ENCODE data around the gene ARHGEF3. TPM values are rescaled to one million over a fixed set of nuclear protein-coding genes. Genes with fewer than 3 reads are reported as not detected.

The ARHGEF3 gene
- total RNA-seq, 1 experiment from 2014 or later = 4.4 TPM

DNA sequence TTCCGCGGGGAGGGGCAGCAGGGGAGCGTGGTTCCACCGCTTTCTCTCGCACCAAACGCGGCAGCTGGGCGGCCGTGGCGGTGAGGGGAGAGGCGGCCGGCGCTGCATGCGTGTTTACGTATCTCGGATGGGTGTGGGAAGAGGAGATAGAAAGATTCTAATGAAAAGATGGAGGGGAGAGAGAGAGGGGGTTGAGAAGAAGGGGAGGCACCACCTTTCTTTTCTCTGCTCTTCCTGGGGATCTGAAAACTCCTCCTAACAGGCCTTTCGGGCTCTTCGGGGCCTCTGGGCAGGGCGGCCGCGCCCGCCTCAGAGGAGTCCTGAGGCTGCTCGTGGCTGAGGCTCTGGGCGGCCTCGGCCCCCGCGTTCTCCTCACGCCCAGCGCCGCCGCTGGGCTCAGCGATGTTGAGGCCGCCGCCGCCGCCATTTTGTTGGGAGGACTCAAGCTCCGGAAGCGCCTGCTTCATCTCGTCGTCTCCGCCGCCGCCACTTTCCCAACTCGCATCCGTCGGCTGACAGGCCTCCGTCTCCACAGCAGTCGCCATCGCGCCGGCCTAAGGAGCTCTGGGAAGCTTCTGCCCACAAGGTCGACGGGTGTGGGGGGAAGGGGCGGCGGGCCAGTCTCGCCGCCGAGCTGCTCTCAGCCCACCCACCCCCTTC lies 119.2 kb downstream of the ARHGEF3 start:
- H3K27me3 ChIP-seq (ENCODE audit: insufficient read depth, low read length) = peaks cover 5% of the 10 kb centered on the region; the same call in 1 of the 2 replicates
- peak overlapping the region; percentile 68 for H4K5ac ChIP-seq (ENCODE audit: insufficient read length, low read depth, low read length)
- peak overlapping the region; percentile 28; the same call in 1 of the 2 replicates for H3K4ac ChIP-seq (ENCODE audit: low read depth, low read length)
- no peaks in the 10 kb centered on the region for H3K23me2 ChIP-seq (ENCODE audit: insufficient read length, low read depth, low read length, poor library complexity, severe bottlenecking)
- peak overlapping the region; percentile 31 for H2BK12ac ChIP-seq (ENCODE audit: insufficient read length, low read depth, low read length)
- no CpG with 5 or more reads among the region's 58 CpGs for WGBS (ENCODE audit: extremely low coverage, insufficient read length, low lambda C conversion rate)
- H3K27ac ChIP-seq (ENCODE audit: insufficient read length, low read depth, low read length) = peak overlapping the region; percentile 6
- no peak overlapping the region for H2BK20ac ChIP-seq (ENCODE audit: low read depth, low read length, poor library complexity, severe bottlenecking)
- peak overlapping the region; percentile 99 for H3K14ac ChIP-seq (ENCODE audit: insufficient read depth, low read length)
- H3K9ac ChIP-seq (ENCODE audit: extremely low read depth, insufficient read length, low read length) = peak overlapping the region; percentile 69
- H3T11ph ChIP-seq (ENCODE audit: low read length) = no peak overlapping the region
- no peak overlapping the region for H3K56ac ChIP-seq (ENCODE audit: insufficient read length, low read depth, low read length)
- peaks cover 41% of the 10 kb centered on the region for H3K27me3 Mint-ChIP-seq (ENCODE audit: low read depth)
- no peak overlapping the region for H2AFZ ChIP-seq (ENCODE audit: low read length)
- H2BK120ac ChIP-seq (ENCODE audit: low read depth, low read length, poor library complexity, severe bottlenecking) = no peak overlapping the region
- peak overlapping the region; percentile 79 for H4K91ac ChIP-seq (ENCODE audit: insufficient read length, low read depth, low read length)
- no peaks in the 10 kb centered on the region for H3K79me1 ChIP-seq (ENCODE audit: insufficient read depth, low read depth, low read length, poor library complexity, severe bottlenecking)
- peak overlapping the region; percentile 88 to 98 (median 98); a peak in 6 of 7 replicates for H3K27ac Mint-ChIP-seq
- H3K4me2 ChIP-seq (ENCODE audit: insufficient read depth, insufficient read length, low read length) = peak overlapping the region; percentile 74
- H3K9me3 ChIP-seq (ENCODE audit: control insufficient read depth, low read depth, low read length) = no peaks in the 10 kb centered on the region
- H2AK5ac ChIP-seq (ENCODE audit: insufficient read length, low read length) = no peak overlapping the region
- H4K20me1 ChIP-seq (ENCODE audit: control insufficient read depth, insufficient read depth, insufficient read length) = no peaks in the 10 kb centered on the region
- DNase-seq = peak; percentile 64
- no peak overlapping the region for H3K23ac ChIP-seq (ENCODE audit: insufficient read length, low read depth, low read length)
- no peak overlapping the region for H2BK5ac ChIP-seq (ENCODE audit: insufficient read length, low read length)
- TF ChIP-seq, protein P1, sequence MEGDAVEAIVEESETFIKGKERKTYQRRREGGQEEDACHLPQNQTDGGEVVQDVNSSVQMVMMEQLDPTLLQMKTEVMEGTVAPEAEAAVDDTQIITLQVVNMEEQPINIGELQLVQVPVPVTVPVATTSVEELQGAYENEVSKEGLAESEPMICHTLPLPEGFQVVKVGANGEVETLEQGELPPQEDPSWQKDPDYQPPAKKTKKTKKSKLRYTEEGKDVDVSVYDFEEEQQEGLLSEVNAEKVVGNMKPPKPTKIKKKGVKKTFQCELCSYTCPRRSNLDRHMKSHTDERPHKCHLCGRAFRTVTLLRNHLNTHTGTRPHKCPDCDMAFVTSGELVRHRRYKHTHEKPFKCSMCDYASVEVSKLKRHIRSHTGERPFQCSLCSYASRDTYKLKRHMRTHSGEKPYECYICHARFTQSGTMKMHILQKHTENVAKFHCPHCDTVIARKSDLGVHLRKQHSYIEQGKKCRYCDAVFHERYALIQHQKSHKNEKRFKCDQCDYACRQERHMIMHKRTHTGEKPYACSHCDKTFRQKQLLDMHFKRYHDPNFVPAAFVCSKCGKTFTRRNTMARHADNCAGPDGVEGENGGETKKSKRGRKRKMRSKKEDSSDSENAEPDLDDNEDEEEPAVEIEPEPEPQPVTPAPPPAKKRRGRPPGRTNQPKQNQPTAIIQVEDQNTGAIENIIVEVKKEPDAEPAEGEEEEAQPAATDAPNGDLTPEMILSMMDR (conservative IDR thresholded peaks at IDR 0.05) = no peak
- H3K4me1 Mint-ChIP-seq = peaks cover 36 to 39% of the 10 kb centered on the region in 2 experiments
- no peaks in the 10 kb centered on the region; the same call in 1 of the 2 replicates for H3K79me2 ChIP-seq (ENCODE audit: insufficient read depth, low read length)
- peaks cover 17 to 32% (median 23%) of the 10 kb centered on the region in 3 experiments for H3K36me3 Mint-ChIP-seq (ENCODE audit: insufficient read depth in 1 of 3, low read depth in 3 of 3)
- peak overlapping the region; percentile 98 for H3K18ac ChIP-seq (ENCODE audit: insufficient read length, low read depth, low read length)
- no peaks in the 10 kb centered on the region; the same call in 1 of the 2 replicates for H3K4me1 ChIP-seq (ENCODE audit: insufficient read depth, low read length)
- peak overlapping the region; percentile 28 for H4K8ac ChIP-seq (replicated peaks; ENCODE audit: insufficient read length, low read depth, low read length)
- no peak overlapping the region for H2BK15ac ChIP-seq (ENCODE audit: low read depth, low read length)
- H3K9me3 Mint-ChIP-seq = peaks cover 12% of the 10 kb centered on the region in 2 experiments
- peak overlapping the region; percentile 90 for H3K4me3 Mint-ChIP-seq
